ENCODE results near the gene CLEC4C. TPM values are rescaled to one million over a fixed set of nuclear protein-coding genes. Genes with fewer than 3 reads are reported as not detected.

Gene CLEC4C
- total and polyA plus RNA-seq, 2 experiments from 2014 or later, result not detected

DNA sequence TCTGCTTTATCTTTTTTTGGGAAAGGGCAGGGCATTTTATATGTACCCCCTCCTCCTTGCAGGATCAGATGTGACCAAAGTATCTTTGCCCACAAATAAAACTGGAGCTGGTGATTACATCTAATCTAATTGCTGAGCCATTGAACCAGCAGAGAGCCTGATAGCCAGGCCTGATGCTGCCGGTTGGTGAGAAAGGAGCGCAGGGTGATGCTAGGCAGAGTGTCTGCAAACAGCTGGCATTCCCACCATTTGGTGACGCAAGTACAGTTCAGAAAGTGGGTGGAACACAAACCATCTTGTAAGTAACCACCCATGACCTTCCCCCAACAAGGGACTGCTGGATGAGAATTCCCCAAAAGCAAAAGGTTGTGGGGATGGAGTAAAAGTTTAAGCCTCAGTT lies 23.2 kb downstream of the CLEC4C start:
- ATAC-seq (no peak), DNase-seq (ENCODE audit: low spot score) (no peak)
- no peaks in the 10 kb centered on the region for H3K27me3 ChIP-seq (ENCODE audit: insufficient read depth)
- no peak overlapping the region for H3K27ac Mint-ChIP-seq
- no peaks in the 10 kb centered on the region for H4K20me1 ChIP-seq (replicated peaks; ENCODE audit: insufficient read depth)
- H3K4me1 ChIP-seq (ENCODE audit: insufficient read depth), result no peaks in the 10 kb centered on the region
- H3K36me3 ChIP-seq (ENCODE audit: insufficient read depth), result no peaks in the 10 kb centered on the region
- H3K4me3 Mint-ChIP-seq, result no peak overlapping the region
- H3K36me3 Mint-ChIP-seq (ENCODE audit: low read depth), result peaks cover 8% of the 10 kb centered on the region
- no peaks in the 10 kb centered on the region for H3K4me1 Mint-ChIP-seq
- TF ChIP-seq JUNB (IDR thresholded peaks at IDR 0.05; ENCODE audit: unreplicated experiment), result no peak
- no peak for TF ChIP-seq ZNF331 (CRISPR knock-in tag; IDR thresholded peaks at IDR 0.05; ENCODE audit: low read depth)
- TF ChIP-seq, protein P1, sequence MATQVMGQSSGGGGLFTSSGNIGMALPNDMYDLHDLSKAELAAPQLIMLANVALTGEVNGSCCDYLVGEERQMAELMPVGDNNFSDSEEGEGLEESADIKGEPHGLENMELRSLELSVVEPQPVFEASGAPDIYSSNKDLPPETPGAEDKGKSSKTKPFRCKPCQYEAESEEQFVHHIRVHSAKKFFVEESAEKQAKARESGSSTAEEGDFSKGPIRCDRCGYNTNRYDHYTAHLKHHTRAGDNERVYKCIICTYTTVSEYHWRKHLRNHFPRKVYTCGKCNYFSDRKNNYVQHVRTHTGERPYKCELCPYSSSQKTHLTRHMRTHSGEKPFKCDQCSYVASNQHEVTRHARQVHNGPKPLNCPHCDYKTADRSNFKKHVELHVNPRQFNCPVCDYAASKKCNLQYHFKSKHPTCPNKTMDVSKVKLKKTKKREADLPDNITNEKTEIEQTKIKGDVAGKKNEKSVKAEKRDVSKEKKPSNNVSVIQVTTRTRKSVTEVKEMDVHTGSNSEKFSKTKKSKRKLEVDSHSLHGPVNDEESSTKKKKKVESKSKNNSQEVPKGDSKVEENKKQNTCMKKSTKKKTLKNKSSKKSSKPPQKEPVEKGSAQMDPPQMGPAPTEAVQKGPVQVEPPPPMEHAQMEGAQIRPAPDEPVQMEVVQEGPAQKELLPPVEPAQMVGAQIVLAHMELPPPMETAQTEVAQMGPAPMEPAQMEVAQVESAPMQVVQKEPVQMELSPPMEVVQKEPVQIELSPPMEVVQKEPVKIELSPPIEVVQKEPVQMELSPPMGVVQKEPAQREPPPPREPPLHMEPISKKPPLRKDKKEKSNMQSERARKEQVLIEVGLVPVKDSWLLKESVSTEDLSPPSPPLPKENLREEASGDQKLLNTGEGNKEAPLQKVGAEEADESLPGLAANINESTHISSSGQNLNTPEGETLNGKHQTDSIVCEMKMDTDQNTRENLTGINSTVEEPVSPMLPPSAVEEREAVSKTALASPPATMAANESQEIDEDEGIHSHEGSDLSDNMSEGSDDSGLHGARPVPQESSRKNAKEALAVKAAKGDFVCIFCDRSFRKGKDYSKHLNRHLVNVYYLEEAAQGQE (IDR thresholded peaks at IDR 0.05; ENCODE audit: unreplicated experiment), result no peak
- no peak for TF ChIP-seq POLR2AphosphoS5 (IDR thresholded peaks at IDR 0.05; ENCODE audit: low read depth)
- TF ChIP-seq, protein P2, sequence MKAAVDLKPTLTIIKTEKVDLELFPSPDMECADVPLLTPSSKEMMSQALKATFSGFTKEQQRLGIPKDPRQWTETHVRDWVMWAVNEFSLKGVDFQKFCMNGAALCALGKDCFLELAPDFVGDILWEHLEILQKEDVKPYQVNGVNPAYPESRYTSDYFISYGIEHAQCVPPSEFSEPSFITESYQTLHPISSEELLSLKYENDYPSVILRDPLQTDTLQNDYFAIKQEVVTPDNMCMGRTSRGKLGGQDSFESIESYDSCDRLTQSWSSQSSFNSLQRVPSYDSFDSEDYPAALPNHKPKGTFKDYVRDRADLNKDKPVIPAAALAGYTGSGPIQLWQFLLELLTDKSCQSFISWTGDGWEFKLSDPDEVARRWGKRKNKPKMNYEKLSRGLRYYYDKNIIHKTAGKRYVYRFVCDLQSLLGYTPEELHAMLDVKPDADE (IDR thresholded peaks at IDR 0.05), result no peak
- TF ChIP-seq STAT1 (IDR thresholded peaks at IDR 0.05; ENCODE audit: unreplicated experiment), result no peak
- 0 out of 2 replicates have a peak, but pooled peaks cover 7% of the 10 kb centered on the region for H3F3A ChIP-seq (replicated peaks; ENCODE audit: low read depth)
- peak overlapping the region; percentile 95 for H2AFZ ChIP-seq
- H3K9me3 Mint-ChIP-seq, result no peaks in the 10 kb centered on the region; the same call in 2 of the 3 replicates
- no peaks in the 10 kb centered on the region for H3K9me2 ChIP-seq (ENCODE audit: insufficient read depth)
- H3K79me2 ChIP-seq (replicated peaks; ENCODE audit: insufficient read depth), result no peaks in the 10 kb centered on the region
- no peak overlapping the region for H3K4me2 ChIP-seq
- no peak overlapping the region for H3K27ac ChIP-seq (ENCODE audit: low read depth)
- H3K4me3 ChIP-seq, result no peak overlapping the region
- peaks cover 2% of the 10 kb centered on the region for H3K27me3 Mint-ChIP-seq (ENCODE audit: insufficient read depth, low read depth, poor library complexity)

GRCh38 chr12:7719946-7720730 lies 27.0 kb downstream of the CLEC4C start:
- peaks cover 2% of the 10 kb centered on the region for H3K27me3 Mint-ChIP-seq (ENCODE audit: insufficient read depth, low read depth, poor library complexity)
- no peaks in the 10 kb centered on the region for H3K9me3 Mint-ChIP-seq
- peaks cover 4% of the 10 kb centered on the region; the same call in 1 of the 2 replicates for H3K4me1 ChIP-seq (ENCODE audit: insufficient read depth)
- H3K4me2 ChIP-seq, result no peak overlapping the region
- no peaks in the 10 kb centered on the region for H3K36me3 Mint-ChIP-seq (ENCODE audit: low read depth)
- no peak overlapping the region for H3K4me3 Mint-ChIP-seq
- peaks cover 15% of the 10 kb centered on the region for H3K4me1 Mint-ChIP-seq
- H2AFZ ChIP-seq, result no peak overlapping the region
- H3K36me3 ChIP-seq (ENCODE audit: insufficient read depth), result no peaks in the 10 kb centered on the region
- H3K27ac ChIP-seq (ENCODE audit: low read depth), result no peak overlapping the region
- no peaks in the 10 kb centered on the region for H3K27me3 ChIP-seq (ENCODE audit: insufficient read depth)
- H3K9me2 ChIP-seq (ENCODE audit: insufficient read depth), result no peaks in the 10 kb centered on the region
- H3K27ac Mint-ChIP-seq, result no peak overlapping the region; the same call in 1 of the 2 replicates
- no peaks in the 10 kb centered on the region for H3K79me2 ChIP-seq (replicated peaks; ENCODE audit: insufficient read depth)
- H4K20me1 ChIP-seq (replicated peaks; ENCODE audit: insufficient read depth), result no peaks in the 10 kb centered on the region
- 0 out of 2 replicates have a peak, but pooled peaks cover 7% of the 10 kb centered on the region for H3F3A ChIP-seq (replicated peaks; ENCODE audit: low read depth)
- DNase-seq (ENCODE audit: low spot score) (no peak), ATAC-seq (no peak)
- TF ChIP-seq, protein P3, sequence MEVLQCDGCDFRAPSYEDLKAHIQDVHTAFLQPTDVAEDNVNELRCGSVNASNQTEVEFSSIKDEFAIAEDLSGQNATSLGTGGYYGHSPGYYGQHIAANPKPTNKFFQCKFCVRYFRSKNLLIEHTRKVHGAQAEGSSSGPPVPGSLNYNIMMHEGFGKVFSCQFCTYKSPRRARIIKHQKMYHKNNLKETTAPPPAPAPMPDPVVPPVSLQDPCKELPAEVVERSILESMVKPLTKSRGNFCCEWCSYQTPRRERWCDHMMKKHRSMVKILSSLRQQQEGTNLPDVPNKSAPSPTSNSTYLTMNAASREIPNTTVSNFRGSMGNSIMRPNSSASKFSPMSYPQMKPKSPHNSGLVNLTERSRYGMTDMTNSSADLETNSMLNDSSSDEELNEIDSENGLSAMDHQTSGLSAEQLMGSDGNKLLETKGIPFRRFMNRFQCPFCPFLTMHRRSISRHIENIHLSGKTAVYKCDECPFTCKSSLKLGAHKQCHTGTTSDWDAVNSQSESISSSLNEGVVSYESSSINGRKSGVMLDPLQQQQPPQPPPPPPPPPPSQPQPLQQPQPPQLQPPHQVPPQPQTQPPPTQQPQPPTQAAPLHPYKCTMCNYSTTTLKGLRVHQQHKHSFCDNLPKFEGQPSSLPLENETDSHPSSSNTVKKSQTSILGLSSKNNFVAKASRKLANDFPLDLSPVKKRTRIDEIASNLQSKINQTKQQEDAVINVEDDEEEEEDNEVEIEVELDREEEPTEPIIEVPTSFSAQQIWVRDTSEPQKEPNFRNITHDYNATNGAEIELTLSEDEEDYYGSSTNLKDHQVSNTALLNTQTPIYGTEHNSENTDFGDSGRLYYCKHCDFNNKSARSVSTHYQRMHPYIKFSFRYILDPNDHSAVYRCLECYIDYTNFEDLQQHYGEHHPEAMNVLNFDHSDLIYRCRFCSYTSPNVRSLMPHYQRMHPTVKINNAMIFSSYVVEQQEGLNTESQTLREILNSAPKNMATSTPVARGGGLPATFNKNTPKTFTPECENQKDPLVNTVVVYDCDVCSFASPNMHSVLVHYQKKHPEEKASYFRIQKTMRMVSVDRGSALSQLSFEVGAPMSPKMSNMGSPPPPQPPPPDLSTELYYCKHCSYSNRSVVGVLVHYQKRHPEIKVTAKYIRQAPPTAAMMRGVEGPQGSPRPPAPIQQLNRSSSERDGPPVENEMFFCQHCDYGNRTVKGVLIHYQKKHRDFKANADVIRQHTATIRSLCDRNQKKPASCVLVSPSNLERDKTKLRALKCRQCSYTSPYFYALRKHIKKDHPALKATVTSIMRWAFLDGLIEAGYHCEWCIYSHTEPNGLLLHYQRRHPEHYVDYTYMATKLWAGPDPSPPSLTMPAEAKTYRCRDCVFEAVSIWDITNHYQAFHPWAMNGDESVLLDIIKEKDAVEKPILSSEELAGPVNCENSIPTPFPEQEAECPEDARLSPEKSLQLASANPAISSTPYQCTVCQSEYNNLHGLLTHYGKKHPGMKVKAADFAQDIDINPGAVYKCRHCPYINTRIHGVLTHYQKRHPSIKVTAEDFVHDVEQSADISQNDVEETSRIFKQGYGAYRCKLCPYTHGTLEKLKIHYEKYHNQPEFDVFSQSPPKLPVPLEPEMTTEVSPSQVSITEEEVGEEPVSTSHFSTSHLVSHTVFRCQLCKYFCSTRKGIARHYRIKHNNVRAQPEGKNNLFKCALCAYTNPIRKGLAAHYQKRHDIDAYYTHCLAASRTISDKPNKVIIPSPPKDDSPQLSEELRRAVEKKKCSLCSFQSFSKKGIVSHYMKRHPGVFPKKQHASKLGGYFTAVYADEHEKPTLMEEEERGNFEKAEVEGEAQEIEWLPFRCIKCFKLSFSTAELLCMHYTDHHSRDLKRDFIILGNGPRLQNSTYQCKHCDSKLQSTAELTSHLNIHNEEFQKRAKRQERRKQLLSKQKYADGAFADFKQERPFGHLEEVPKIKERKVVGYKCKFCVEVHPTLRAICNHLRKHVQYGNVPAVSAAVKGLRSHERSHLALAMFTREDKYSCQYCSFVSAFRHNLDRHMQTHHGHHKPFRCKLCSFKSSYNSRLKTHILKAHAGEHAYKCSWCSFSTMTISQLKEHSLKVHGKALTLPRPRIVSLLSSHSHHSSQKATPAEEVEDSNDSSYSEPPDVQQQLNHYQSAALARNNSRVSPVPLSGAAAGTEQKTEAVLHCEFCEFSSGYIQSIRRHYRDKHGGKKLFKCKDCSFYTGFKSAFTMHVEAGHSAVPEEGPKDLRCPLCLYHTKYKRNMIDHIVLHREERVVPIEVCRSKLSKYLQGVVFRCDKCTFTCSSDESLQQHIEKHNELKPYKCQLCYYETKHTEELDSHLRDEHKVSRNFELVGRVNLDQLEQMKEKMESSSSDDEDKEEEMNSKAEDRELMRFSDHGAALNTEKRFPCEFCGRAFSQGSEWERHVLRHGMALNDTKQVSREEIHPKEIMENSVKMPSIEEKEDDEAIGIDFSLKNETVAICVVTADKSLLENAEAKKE (CRISPR knock-in tag; IDR thresholded peaks at IDR 0.05), result no peak
- TF ChIP-seq CREB1 (CRISPR knock-in tag; IDR thresholded peaks at IDR 0.05; ENCODE audit: low read depth), result no peak
- H3K4me3 ChIP-seq, result no peak overlapping the region
